ENCODE data around the gene SLC26A1.

SLC26A1 gene

DNA sequence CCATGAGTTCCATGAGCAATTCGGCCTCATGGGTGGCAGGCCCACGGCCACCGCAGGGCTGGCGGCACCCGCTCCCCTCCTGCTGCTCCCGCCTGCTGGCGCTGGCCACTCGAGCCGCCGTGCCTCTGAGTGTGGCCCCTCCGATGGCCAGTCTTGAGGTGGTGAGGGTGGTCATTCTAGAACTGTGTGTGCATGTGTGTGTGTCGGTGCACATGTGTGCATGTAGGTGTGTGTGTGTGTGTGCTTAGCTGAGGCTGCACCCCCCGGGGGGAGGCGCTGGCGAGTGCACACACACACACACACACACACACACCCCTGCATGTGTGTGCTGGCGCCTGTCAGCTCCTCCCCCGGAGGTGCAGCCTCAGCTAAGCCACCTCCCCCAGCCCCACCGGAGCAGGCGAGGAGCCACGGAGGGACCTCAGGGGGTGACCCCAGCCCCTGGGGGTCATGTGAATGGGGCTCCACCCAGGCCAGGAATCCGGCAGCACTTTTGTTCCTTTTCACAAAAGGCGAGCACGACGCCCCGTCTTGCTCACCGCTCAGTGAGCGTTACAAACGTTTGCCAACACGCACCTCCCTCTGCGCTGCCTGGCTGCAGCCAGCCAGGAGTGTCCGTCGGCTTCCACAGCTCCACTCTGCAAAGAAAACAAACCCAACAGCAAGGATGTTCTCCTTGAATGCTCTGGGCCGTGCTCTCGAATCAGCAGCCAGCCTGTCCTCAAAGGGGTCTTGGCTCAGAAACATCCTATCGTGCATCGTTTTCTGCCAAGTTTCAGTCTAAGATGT, 48.1 kb upstream of the SLC26A1 start:
- no peak overlapping the region for H3K27ac ChIP-seq (ENCODE audit: low read depth, low read length)
- H2BK5ac ChIP-seq (ENCODE audit: low read depth, low read length, poor library complexity), result no peak overlapping the region
- H2BK120ac ChIP-seq (ENCODE audit: insufficient read depth, low read length, poor library complexity), result no peak overlapping the region
- peaks cover 2% of the 10 kb centered on the region for H3K79me2 ChIP-seq (ENCODE audit: control insufficient read depth, insufficient read depth, low read length, poor library complexity)
- H3K4ac ChIP-seq (ENCODE audit: low read depth, low read length), result no peak overlapping the region
- H3K4me2 ChIP-seq (ENCODE audit: low read length), result no peak overlapping the region
- H4K8ac ChIP-seq (ENCODE audit: low read depth, low read length), result no peak overlapping the region
- no CpG with 5 or more reads among the region's 36 CpGs for WGBS (ENCODE audit: extremely low coverage, insufficient coverage, insufficient read length)
- peaks cover 17% of the 10 kb centered on the region for H3K79me1 ChIP-seq (ENCODE audit: low read length)
- H4K91ac ChIP-seq (ENCODE audit: low read depth, low read length), result no peak overlapping the region
- H3K14ac ChIP-seq (ENCODE audit: low read length), result no peak overlapping the region
- peaks cover 20 to 28% of the 10 kb centered on the region in 2 experiments for H3K4me1 ChIP-seq (ENCODE audit: control insufficient read depth in 1 of 2, insufficient read depth in 2 of 2, low read length in 2 of 2)
- H3K9ac ChIP-seq (ENCODE audit: low read length), result no peak overlapping the region
- H3K18ac ChIP-seq (ENCODE audit: low read length), result no peak overlapping the region
- no peaks in the 10 kb centered on the region for H3K36me3 ChIP-seq (ENCODE audit: control insufficient read depth in 1 of 2, insufficient read depth in 2 of 2, low read length in 2 of 2)
- H3K23ac ChIP-seq (ENCODE audit: low read length), result no peak overlapping the region
- DNase-seq, result no peak
- no peak overlapping the region for H2AFZ ChIP-seq (ENCODE audit: insufficient read depth, low read length, poor library complexity)
- no peak overlapping the region for H2AK5ac ChIP-seq (ENCODE audit: low read length)
- H4K12ac ChIP-seq (ENCODE audit: low read depth, low read length), result no peak overlapping the region
- no peaks in the 10 kb centered on the region for H3K27me3 ChIP-seq (ENCODE audit: insufficient read depth, low read length)
- H2BK12ac ChIP-seq (ENCODE audit: low read length), result no peak overlapping the region
- peaks cover 3% of the 10 kb centered on the region for H3K9me3 ChIP-seq (ENCODE audit: insufficient read depth, low read depth, low read length)
- no peak overlapping the region for H3K4me3 ChIP-seq (ENCODE audit: low read depth, low read length)

- H3K4me1 ChIP-seq (ENCODE audit: control insufficient read depth in 1 of 2, insufficient read depth in 2 of 2, low read length in 2 of 2), result peaks cover 20 to 28% of the 10 kb centered on the region in 2 experiments
- no peaks in the 10 kb centered on the region for H3K27me3 ChIP-seq (ENCODE audit: insufficient read depth, low read length)
- H3K18ac ChIP-seq (ENCODE audit: low read length), result no peak overlapping the region
- no peak overlapping the region for H4K12ac ChIP-seq (ENCODE audit: low read depth, low read length)
- no peak overlapping the region for H3K14ac ChIP-seq (ENCODE audit: low read length)
- peaks cover 2% of the 10 kb centered on the region for H3K79me2 ChIP-seq (ENCODE audit: control insufficient read depth, insufficient read depth, low read length, poor library complexity)
- H2BK120ac ChIP-seq (ENCODE audit: insufficient read depth, low read length, poor library complexity), result no peak overlapping the region
- peaks cover 3% of the 10 kb centered on the region for H3K9me3 ChIP-seq (ENCODE audit: insufficient read depth, low read depth, low read length)
- H4K8ac ChIP-seq (ENCODE audit: low read depth, low read length), result no peak overlapping the region
- H3K23ac ChIP-seq (ENCODE audit: low read length), result no peak overlapping the region
- H3K9ac ChIP-seq (ENCODE audit: low read length), result peak overlapping the region; percentile 8
- no peak overlapping the region for H2AK5ac ChIP-seq (ENCODE audit: low read length)
- H3K36me3 ChIP-seq (ENCODE audit: control insufficient read depth in 1 of 2, insufficient read depth in 2 of 2, low read length in 2 of 2), result no peaks in the 10 kb centered on the region
- H3K4ac ChIP-seq (ENCODE audit: low read depth, low read length), result no peak overlapping the region
- peaks cover 17% of the 10 kb centered on the region for H3K79me1 ChIP-seq (ENCODE audit: low read length)
- no peak overlapping the region for H2BK12ac ChIP-seq (ENCODE audit: low read length)
- no peak overlapping the region for H4K91ac ChIP-seq (ENCODE audit: low read depth, low read length)
- no peak overlapping the region for H2BK5ac ChIP-seq (ENCODE audit: low read depth, low read length, poor library complexity)
- no peak for DNase-seq
- H3K4me3 ChIP-seq (ENCODE audit: low read depth, low read length), result no peak overlapping the region
- no CpG with 5 or more reads among the region's 21 CpGs for WGBS (ENCODE audit: extremely low coverage, insufficient coverage, insufficient read length)
- H3K27ac ChIP-seq (ENCODE audit: low read depth, low read length), result no peak overlapping the region
- H2AFZ ChIP-seq (ENCODE audit: insufficient read depth, low read length, poor library complexity), result no peak overlapping the region
- H3K4me2 ChIP-seq (ENCODE audit: low read length), result no peak overlapping the region
These were observed 47.3 kb upstream of the SLC26A1 start for GRCh38 chr4:1040344-1041146.

GRCh38 chr4:1039493-1040343, 46.5 kb upstream of the SLC26A1 start:
- no peak overlapping the region for H2AFZ ChIP-seq (ENCODE audit: insufficient read depth, low read length, poor library complexity)
- no peak overlapping the region for H2BK5ac ChIP-seq (ENCODE audit: low read depth, low read length, poor library complexity)
- no peak overlapping the region for H3K4me2 ChIP-seq (ENCODE audit: low read length)
- H3K79me2 ChIP-seq (ENCODE audit: control insufficient read depth, insufficient read depth, low read length, poor library complexity), result no peaks in the 10 kb centered on the region
- peak in 1 of 2 donors; percentile 37 for DNase-seq
- H4K8ac ChIP-seq (ENCODE audit: low read depth, low read length), result no peak overlapping the region
- H4K12ac ChIP-seq (ENCODE audit: low read depth, low read length), result no peak overlapping the region
- no peak overlapping the region for H2BK120ac ChIP-seq (ENCODE audit: insufficient read depth, low read length, poor library complexity)
- no peak overlapping the region for H2BK12ac ChIP-seq (ENCODE audit: low read length)
- no peak overlapping the region for H3K23ac ChIP-seq (ENCODE audit: low read length)
- no CpG with 5 or more reads among the region's 20 CpGs for WGBS (ENCODE audit: extremely low coverage, insufficient coverage, insufficient read length)
- H3K36me3 ChIP-seq (ENCODE audit: control insufficient read depth in 1 of 2, insufficient read depth in 2 of 2, low read length in 2 of 2), result no peaks in the 10 kb centered on the region
- H2AK5ac ChIP-seq (ENCODE audit: low read length), result no peak overlapping the region
- H3K27me3 ChIP-seq (ENCODE audit: insufficient read depth, low read length), result no peaks in the 10 kb centered on the region
- peaks cover 15 to 25% of the 10 kb centered on the region in 2 experiments for H3K4me1 ChIP-seq (ENCODE audit: control insufficient read depth in 1 of 2, insufficient read depth in 2 of 2, low read length in 2 of 2)
- H3K4me3 ChIP-seq (ENCODE audit: low read depth, low read length), result no peak overlapping the region
- no peak overlapping the region for H3K18ac ChIP-seq (ENCODE audit: low read length)
- no peak overlapping the region for H3K4ac ChIP-seq (ENCODE audit: low read depth, low read length)
- no peak overlapping the region for H3K9ac ChIP-seq (ENCODE audit: low read length)
- H3K14ac ChIP-seq (ENCODE audit: low read length), result no peak overlapping the region
- H4K91ac ChIP-seq (ENCODE audit: low read depth, low read length), result peak overlapping the region; percentile 23
- H3K9me3 ChIP-seq (ENCODE audit: insufficient read depth, low read depth, low read length), result peaks cover 3% of the 10 kb centered on the region
- H3K79me1 ChIP-seq (ENCODE audit: low read length), result peaks cover 11% of the 10 kb centered on the region
- H3K27ac ChIP-seq (ENCODE audit: low read depth, low read length), result no peak overlapping the region

- peaks cover 8 to 18% of the 10 kb centered on the region in 2 experiments for H3K4me1 ChIP-seq (ENCODE audit: control insufficient read depth in 1 of 2, insufficient read depth in 2 of 2, low read length in 2 of 2)
- no peak overlapping the region for H2BK12ac ChIP-seq (ENCODE audit: low read length)
- no peak overlapping the region for H3K9ac ChIP-seq (ENCODE audit: low read length)
- no peaks in the 10 kb centered on the region for H3K36me3 ChIP-seq (ENCODE audit: control insufficient read depth in 1 of 2, insufficient read depth in 2 of 2, low read length in 2 of 2)
- no peak overlapping the region for H4K12ac ChIP-seq (ENCODE audit: low read depth, low read length)
- no peaks in the 10 kb centered on the region for H3K79me2 ChIP-seq (ENCODE audit: control insufficient read depth, insufficient read depth, low read length, poor library complexity)
- H3K27me3 ChIP-seq (ENCODE audit: insufficient read depth, low read length), result no peaks in the 10 kb centered on the region
- no peak overlapping the region for H2BK120ac ChIP-seq (ENCODE audit: insufficient read depth, low read length, poor library complexity)
- no peak overlapping the region for H2AFZ ChIP-seq (ENCODE audit: insufficient read depth, low read length, poor library complexity)
- no peak overlapping the region for H3K4me3 ChIP-seq (ENCODE audit: low read depth, low read length)
- H3K9me3 ChIP-seq (ENCODE audit: insufficient read depth, low read depth, low read length), result peaks cover 3% of the 10 kb centered on the region
- no peak overlapping the region for H4K91ac ChIP-seq (ENCODE audit: low read depth, low read length)
- H3K18ac ChIP-seq (ENCODE audit: low read length), result no peak overlapping the region
- no peak overlapping the region for H2AK5ac ChIP-seq (ENCODE audit: low read length)
- no peak overlapping the region for H3K27ac ChIP-seq (ENCODE audit: low read depth, low read length)
- H3K4me2 ChIP-seq (ENCODE audit: low read length), result no peak overlapping the region
- no peak overlapping the region for H4K8ac ChIP-seq (ENCODE audit: low read depth, low read length)
- no peak overlapping the region for H2BK5ac ChIP-seq (ENCODE audit: low read depth, low read length, poor library complexity)
- H3K14ac ChIP-seq (ENCODE audit: low read length), result no peak overlapping the region
- H3K4ac ChIP-seq (ENCODE audit: low read depth, low read length), result no peak overlapping the region
- peaks cover 5% of the 10 kb centered on the region for H3K79me1 ChIP-seq (ENCODE audit: low read length)
- no peak for DNase-seq
- no CpG with 5 or more reads among the region's 16 CpGs for WGBS (ENCODE audit: extremely low coverage, insufficient coverage, insufficient read length)
- H3K23ac ChIP-seq (ENCODE audit: low read length), result no peak overlapping the region
These were observed 45.8 kb upstream of the SLC26A1 start for GRCh38 chr4:1038948-1039492.
